Amniotic stem cell (primary cell): ENCODE data around the gene CNGA1.
"Not testable (repeated sequence)": the region's sequence is repeated elsewhere in the genome, so short reads cannot be mapped to it uniquely, and the experiment has no call there.

Experiments
- DNase-seq: peaks from one replicate; lab custom pipeline; 2025; lab: John Stamatoyannopoulos, UW

Gene CNGA1

DNA sequence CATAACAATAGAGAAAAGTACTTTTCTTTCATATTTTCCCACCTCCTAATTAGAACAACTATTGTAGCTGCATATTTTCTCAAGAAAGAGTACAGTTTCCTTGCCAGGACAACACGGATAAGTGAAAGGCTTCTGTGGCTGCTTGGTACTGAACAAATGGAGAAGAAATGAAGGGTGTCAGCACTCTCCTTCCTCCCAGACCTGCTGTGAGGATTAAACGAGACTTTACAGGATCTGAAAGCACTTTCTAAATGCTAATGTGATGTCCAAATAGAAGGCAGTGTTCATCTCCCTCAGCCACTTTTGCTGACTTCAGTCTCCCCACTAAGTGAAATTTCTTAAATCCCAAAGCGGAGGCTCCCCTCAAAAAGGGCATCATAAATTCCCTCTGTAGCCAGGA lies 14.0 kb upstream of the CNGA1 start:
- no peak for DNase-seq

DNA sequence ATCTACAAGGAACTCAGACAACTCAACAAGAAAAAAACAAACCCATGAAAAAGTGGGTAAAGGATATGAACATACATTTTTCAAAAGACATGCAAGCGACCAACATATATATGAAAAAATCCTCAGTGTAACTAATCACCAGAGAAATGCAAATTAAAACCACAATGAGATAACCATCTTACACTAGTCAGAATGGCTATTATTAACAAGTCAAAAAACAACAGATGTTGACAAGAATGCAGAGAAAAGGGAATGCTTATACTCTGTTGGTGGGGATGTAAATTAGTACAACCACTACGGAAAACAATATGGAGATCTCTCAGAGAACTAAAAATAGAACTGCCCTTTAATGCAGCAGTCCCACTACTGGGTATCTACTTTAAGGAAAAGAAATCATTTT lies 12.2 kb upstream of the CNGA1 start:
- DNase-seq: no peak

DNA sequence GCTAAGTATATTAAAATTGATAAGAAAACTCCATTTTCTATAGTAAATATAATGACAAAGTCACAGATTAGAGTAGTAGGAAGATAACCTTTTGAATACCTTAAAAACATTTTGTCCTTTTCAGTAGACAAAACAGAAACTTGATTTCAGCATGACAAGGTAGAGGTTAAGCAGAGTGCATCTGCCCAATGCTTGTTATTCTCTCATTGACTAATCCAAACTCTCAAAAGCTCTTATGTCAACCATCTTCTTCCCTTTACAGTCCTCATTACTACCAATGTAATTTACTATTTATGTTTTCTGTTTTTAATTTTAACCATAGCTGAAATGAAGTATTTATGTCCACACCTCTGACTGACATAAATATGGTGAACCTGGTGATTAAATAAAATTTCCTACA lies 11.2 kb upstream of the CNGA1 start:
- no peak for DNase-seq

DNA sequence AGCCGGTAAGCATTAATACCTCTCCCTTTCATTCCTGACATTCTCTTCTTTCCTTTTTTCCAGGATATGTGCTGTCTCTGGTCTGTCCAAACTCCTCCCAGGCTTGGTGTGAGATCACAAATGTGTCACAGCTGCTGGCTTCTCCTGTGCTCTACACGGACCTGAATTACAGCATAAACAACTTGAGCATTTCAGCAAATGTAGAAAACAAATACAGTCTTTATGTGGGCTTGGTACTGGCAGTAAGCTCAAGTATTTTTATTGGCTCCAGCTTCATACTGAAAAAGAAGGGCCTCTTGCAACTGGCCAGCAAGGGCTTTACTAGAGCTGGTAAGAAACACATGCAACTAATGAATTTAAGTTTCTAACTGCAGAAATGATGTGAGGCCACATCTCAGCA lies 8.5 kb upstream of the CNGA1 start:
- no peak for DNase-seq

DNA sequence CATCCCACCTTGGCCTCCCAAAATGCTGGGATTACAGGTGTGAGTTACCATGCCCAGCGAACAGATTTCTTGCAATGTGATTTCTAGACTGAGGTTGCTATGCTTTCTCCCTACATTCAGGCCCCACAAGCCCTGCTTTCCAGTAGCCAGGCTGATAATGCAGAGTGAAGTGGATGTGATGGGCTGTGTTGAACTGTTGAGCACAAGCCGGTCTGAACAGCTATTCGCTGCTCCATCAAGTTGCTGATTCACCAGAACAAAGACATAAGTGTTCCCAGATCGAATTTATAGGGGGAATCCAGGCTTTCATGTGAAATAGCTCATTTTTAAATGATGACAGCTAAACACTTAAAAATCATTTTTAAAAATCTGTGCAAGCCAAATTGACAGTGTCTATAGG lies 8.0 kb upstream of the CNGA1 start:
- DNase-seq: no peak

DNA sequence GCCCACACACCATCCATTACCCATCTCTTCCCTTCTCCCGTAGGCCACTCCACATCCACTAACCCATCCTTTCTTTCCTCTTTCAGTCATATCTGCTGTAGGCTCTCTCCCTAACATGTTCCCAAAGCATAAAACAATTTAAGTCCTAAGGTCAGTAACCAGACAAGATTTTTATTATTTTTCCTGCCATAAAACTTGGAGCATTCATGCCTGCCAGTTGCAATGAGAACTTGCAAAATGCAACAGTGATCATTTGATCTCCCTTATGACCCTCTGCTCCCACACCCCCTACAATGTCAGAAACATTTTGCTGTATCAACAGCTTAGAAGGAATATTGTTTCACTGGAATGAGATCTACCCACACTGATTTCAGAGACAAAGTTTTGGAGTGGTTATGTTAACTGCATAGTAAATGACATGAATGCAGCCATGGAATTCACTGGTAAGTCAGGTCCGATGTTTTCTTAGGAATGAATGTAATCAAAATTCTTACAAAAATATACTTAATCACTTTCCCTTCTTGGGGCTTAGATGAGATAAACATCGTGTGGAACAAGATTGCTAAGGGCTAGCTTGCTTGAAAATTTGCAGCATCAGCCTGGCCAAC lies 5.8 kb upstream of the CNGA1 start:
- no peak for DNase-seq

DNA sequence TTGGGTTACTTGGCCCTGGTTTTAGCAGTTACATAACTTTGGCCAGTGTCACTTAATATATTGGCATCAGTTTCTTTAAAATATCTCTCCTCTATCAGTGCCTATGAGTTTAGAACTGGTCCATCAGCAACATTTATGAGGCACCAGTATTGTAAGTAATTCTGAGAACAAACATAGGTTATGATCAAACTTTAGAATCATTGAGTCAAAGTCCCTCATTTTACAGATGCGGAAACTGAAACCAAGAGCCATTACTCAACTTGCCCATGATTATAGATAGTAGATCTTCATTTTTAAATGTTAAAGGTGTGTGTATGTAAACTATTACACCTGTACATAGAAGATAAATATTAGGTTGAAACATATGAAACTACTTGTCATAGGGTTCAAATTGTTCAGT lies 4.6 kb upstream of the CNGA1 start:
- no peak for DNase-seq

DNA sequence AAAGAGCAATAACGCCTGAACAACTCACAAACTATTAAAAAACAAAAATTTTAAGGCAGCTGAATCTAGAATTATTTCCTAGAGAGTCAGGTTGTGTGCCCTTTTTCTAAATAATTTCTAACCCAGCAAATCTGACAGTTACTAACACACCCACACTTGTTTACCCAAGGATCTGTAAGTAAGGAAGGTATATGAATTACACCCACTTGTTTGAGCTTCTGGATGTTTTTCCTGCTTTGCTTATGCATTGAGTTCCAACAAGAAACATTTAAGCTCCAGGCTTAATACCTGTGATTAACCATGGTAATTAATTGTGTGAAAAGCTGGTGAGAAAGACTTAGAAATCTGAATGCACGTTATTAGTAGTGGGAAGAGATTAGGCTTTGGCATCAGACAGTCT lies 1.6 kb upstream of the CNGA1 start:
- DNase-seq: no peak

DNA sequence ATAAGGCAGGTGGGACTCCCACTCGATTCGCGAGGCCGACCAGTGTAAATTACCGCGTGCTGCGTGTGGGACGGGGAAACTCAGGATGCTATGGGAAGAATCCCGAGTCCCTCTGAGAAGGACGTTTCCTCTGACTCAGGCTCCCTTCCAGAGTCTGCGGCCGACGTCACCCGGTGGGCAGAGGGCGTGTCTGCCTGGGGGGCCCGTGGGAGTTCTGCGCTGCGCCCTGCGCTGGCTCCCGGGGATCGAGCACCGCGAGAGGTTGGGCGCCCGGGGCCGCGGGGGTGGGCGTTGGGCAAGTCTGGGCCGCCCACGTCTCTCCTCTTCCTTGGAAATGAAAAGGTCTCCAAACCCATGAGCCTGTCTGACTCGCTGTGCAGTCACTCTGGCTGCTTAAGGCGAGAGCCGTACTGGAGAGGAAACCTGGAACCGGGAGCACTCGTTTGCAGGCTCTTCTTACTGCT lies 659 bp upstream of the CNGA1 start:
- DNase-seq: no peak

DNA sequence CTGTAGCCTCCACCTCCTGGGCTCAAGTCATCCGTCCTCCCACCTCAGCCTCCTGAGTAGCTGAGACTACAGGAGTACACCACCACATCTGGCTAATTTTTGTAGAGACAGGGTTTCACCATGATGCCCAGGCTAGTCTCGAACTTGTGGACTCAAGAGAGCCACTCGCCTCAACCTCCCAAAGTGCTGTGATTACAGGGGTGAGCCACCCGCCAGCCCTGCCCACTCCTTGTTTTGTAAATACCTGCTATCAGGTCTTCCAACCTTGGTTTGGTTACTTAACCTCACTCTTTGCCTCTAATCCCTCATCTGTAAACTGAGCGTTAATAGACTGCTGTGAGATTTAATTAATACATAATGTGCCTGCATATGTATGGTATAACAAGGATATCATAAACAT lies 803 bp downstream of the CNGA1 start:
- DNase-seq: no peak

DNA sequence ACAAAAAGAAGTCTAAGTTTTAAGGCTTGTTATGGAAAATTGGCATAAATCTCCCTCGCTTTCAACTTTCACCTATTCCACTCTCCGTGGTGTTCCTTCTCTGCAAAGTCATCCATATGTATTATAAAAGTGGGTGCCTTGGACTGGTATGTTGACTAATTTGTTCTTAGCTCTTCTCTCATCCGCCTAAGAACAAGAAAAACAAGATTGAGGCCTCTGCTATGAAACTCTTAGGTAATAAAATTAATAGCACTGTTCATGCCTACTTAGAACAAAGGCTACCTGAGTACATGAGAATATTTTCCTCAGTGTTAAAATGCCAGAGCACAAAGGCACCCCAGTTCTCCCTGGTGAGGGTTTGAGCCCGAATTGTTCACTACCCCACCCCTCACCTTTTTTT lies 1.3 kb downstream of the CNGA1 start:
- DNase-seq: no peak

DNA sequence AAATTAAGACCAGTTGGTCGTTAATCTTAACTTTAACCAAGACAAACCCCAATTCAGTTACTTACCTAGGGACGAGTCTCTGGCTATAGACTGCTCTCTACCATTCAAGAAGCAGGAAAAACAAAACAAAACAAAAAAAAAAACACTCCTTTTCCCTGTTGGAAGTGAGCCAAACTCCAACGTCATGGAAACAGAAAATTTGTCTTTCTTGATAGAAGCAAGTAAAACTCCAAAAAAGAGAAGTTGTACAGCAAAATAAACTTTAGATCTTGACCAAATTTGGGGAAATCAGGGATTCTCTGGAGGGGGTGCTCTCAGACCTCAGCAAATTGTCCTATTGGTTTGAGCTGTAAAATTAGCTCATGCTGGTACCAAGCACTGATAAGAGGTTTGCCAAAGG lies 3.7 kb downstream of the CNGA1 start:
- no peak for DNase-seq

DNA sequence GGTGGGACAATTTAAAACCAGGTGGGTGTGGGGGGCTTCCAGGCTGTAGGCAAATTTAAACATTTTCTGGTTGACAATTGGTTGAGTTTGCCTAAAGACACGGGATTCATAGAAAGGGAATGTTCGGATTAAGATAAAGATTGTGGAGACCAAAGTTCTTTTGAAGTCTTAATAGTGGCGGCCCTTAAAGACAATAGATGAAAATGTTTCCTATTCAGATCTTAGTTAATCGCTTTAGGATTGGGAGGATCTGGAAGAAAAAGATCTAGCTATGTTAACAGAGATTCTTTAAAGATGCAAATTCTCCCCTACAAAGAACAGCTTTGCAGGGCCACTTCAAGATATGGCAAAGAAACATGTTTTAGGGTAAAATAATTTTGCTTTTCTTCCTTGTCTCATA lies 4.8 kb downstream of the CNGA1 start:
- no peak for DNase-seq

DNA sequence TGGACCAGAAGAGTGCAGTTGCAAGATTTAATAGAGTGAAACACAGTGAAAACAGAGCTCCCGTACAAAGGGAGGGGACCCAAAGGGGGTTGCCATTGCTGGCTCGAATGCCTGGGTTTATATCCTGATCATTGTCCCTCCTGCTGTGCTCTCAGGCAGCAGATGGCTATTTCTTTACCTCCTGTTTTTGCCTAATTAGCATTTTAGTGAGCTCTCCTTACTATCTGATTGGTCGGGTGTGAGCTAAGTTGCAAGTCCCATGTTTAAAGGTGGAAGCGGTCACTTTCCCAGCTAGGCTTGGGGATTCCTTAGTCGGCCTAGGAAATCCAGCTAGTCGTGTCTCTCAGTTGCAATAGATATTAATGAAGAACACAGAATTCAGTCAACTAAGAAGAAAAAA lies 5.6 kb downstream of the CNGA1 start:
- DNase-seq: not testable (repeated sequence)

DNA sequence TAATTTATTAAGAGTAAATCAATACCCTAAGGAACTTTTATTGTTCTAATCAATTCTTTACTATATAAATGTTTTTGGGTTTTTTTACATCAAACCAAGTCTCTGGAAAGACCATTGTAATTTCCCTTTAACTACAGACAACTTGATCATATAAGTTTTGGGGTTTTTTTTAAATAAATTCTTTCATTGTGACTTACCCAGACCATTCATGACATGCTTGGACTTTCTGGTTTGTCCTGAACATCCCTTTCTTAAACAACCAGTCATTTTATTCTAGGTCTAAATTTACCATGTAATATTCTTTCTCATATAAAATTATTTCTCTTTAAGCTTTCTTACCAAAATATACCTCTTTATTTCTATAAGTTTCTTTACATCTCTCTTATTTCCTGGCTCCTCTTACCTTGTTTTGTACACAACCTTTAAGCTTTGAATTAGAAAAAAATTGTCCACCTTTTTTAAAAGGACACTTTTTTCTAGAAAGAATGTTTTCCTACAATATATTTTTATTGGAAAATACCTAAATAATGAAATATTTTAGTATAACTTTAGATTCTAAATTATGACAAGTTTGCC lies 8.4 kb downstream of the CNGA1 start:
- no peak for DNase-seq

DNA sequence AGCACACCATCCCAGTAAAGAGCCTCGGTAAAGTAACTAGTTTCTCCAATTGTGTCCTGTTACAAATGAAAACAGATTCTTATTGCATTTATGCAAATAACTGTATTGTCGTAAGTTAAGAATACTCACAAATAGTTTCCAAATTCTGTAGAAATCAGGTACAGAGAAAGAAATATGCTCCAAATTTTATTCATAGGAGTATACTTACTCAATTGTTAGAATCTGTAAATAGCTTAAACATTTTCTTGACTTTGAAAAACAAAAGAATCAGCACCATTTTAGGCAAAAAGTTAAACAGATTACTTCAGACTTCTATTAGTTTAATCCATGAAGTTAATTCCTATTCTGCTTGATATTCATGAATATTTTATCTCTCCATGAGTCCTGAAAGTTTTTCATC lies 10.7 kb downstream of the CNGA1 start:
- DNase-seq: no peak

DNA sequence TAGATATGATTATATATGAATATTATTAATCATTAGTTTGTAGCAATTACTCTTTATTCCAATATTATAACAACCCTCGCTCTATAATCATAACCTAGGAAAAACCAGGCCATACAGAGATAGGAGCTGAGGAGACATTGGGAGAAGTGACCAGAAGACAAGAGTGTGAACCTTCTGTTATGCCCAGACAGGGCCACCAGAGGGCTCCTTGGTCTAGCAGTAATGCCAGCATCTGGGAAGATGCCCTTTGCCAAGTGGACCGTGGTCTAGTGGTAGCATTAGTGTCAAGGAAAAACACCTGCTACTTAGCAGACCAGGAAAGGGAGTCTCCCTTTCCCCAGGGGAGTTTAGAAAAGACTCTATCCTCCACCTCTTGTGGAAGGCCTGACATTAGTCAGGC lies 12.9 kb downstream of the CNGA1 start:
- DNase-seq: not testable (repeated sequence)

DNA sequence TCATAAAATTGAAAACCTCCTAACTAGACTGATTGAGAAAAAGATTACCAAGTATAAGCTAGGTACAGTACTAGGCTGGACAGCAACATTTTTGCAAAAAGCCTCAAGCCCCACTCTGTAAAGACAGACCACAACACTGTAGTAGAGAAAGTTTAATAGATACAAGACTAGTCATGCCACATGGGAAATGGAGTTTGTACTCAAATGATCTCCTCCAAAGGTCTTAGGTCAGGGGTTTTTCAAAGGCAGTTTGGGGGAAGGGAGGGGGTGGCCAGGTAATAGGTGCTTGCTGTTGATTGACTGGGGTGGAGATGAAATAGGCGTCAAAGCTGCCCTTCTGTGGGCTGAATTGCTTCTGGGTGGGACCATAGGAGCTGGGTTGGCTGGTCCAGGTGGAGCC lies 14.2 kb downstream of the CNGA1 start:
- DNase-seq: no peak

DNA sequence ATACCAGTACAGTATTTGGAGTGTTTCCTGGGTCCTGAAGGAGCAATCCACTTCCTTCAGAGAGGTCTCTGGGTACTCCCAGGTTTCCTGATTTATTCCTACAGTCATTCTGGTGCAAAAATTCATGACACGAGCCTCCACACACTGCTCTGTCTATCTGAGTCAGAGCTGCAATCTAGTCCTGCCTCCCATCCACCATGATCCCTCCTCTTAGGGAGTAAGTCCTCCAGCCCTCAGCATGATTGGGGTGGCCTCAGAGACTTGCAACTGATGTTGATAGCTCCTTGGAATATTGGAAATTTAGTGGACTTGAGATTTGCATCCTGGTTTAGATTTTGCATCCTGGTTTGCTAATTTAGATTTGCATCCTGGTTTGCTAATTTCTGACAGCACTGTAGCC lies 20.5 kb downstream of the CNGA1 start:
- no peak for DNase-seq

DNA sequence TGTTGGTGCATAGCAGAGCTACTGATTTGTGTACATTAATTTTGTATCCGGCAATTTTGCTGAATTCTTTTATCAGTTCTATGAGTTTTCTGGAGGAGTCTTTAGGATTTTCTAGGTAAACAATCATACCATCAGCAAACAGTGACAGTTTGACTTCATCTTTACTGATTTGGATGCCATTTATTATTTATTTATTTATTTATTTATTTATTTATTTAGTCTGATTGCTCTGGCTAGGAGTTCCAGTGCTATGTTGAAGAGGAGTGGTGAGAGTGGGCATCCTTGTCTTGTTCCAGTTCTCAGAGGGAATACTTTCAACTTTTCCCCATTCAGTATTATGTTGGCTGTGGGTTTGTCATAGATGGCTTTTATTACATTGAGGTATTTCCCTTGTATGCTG lies 24.0 kb downstream of the CNGA1 start:
- DNase-seq: not testable (repeated sequence)

DNA sequence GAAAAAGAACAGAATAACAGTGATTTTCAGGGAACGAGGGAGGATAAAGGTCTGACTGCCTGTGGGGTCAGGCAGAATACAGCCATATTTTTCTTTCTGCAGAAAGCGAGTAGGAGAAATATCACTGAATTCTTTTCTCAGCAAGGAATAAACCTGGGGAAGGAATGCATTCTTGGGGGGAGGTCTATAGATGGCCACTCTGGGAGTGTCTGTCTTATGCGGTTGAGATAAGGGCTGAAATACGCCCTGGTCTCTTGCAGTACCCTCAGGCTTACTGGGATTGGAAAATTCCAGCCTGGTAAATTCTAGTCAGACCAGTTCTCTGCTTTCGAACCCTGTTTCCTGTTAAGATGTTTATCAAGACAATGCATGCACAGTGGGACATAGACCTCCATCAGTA lies 26.3 kb downstream of the CNGA1 start:
- DNase-seq: no peak

DNA sequence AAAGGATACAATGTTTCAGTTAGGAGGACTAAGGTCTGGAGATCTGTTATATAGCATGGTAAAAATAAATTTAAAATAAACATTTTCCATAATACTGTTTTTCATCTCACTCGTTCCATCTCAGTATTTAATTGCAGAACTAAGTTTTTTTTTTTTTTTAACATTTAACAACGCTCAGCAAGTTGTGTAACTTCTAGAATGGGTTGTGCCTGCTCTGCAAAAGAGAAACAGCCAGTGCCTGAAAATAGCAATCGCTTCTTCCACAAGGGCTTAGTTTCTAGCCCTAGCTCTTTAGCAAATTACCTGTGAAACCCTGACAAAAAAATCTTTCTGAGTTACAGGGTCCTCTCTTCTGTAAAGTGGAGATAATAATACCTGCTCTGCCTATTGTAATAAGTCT lies 41.9 kb downstream of the CNGA1 start:
- DNase-seq: no peak

DNA sequence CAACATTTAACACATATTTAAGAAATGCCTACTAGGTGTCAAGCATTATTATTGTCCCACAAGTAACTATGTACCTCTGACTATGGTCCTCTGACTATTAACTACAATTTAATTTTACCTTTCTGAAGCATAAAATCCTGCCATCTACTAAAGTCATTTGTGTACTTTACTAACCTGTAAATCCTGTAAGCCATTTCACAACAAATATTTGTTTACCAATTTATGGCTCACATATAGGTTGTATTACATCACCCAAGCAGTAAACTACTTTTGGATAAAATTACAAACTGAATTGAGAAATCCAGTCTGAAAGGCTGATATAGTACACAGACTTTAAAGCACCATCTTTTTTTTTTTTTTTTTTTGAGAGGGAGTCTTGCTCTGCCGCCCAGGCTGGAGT lies 43.8 kb downstream of the CNGA1 start:
- no peak for DNase-seq

DNA sequence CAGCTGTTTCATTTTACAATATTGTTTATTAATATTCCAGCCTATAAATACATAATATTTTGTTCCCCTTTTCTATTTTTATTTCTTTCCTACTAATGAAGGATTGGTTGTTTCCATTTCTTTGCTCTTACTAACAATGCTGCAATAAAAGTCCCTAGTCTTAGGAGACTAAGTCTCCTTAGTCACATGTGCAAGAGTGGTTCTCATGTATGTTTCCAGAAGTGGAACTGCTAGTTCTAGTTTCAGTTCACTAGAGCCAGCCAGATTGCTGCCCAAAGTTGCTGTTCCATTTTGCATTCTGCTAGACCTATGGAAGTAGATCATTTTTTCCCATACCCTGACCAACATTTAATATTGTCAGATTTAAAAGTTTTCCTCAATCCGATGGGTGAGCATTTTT lies 44.3 kb downstream of the CNGA1 start:
- no peak for DNase-seq

DNA sequence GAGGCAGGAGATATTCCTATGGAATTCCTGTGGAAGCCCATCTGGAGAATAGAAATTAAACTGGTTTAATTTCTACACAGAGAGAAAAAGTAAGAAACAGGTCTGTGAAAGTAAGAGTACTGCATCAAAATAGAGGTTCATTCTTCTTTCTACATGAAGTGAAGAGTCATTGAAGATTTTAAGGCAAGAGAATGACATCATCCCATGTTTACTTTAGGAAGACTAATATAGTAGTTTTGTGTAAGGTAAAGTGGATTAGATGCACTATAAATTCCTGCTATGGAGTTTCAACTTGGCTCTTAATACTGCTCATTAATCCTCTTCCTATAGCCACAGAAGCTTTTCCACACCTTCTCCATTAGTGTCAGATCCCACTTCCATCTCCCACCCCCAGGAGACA lies 47.6 kb downstream of the CNGA1 start:
- no peak for DNase-seq
